GM21576 (cell line): ENCODE results near the gene CRLF1.
"Not testable (repeated sequence)": the region's sequence is repeated elsewhere in the genome, so short reads cannot be mapped to it uniquely, and the experiment has no call there.

Experiments used
- ATAC-seq: cut with Tn5 transposase; IDR thresholded peaks from one replicate; pipeline ENCODE4 v1.9.1; 2021; ENCODE audit warnings: mild to moderate bottlenecking, moderate library complexity; ENCODE audit not compliant: unreplicated experiment

Gene CRLF1

DNA sequence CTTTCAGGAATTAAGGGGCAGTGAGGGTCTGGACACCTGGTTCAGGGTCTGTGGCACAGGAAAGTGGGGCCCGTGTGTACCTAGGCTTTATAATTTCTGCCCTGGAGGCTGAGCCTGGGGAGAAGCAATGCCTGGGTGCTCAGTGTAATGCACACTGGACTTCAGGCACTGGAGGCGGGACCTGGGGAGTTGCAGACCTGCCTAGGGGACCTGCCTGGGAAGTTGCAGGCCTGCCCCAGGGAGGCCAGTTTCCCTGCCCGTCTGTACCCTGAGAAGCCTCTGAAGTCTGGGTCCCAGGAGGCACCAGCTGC lies 3.6 kb upstream of the CRLF1 start:
- ATAC-seq, result no peak

DNA sequence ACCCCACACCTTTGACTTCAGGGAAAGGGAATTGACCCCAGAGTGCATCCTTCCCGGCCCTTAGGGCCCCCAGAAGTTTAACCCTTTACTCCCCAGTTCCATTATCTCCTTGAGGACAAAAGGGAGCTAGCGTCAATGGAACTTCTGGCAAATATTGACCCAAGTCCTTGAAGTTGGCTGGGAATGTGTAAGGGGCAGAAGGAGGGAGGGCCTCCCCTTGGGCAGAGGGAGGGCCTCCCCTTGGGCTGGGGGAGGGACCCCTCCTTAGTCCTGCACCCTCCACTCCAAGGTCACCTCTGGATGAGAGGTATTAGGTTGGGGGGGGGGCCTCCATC lies 3.1 kb upstream of the CRLF1 start:
- ATAC-seq, result no peak

DNA sequence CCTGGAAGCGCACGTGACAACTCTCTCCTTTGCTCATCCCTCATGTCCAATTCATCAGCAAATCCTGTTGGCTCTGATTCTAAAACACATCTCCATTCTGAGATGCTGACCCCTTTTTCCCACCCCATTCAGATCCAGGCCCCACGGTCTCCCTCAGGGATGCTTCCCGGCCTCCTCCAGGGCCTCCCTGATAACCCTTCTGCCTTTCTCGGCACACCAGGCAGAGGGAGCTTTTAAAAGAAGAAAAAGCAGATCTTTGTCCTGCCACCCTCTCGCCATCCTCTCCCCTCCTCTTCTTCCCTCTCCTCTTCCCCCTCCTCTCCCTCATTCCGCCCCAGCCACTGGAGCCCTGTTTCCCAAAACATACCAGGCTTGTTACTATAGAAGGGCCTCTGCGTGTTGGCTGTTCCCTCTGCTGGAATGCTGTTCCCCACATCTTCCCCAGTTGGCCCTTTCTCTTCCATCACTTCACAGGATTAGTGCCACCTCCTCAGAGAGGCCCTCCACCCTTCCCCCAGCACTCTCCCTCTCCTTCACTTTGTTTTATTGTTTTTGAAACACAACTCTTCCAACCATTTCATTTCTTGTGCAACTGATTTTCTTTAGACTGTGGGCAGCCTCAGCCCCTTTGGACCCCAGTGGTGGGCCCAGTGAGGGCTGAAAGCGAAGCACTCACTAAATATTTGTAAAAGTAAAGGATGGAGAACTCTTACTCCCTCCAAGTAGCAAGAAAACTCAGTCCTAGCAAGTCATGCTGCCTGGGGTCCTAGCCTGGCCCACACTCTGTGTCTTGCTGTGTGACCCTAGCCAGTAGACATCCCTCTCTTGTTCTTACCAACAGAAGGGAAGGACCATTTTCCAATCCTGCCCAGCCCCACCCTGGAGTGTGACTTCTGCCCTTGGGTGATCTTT lies 2.5 kb upstream of the CRLF1 start:
- no peak for ATAC-seq

- ATAC-seq, result no peak
Measured at GRCh38 chr19:18608102-18608804, 1.7 kb upstream of the CRLF1 start.

GRCh38 chr19:18607226-18608101 lies 865 bp upstream of the CRLF1 start:
- no peak for ATAC-seq

- no peak for ATAC-seq
Measured at GRCh38 chr19:18605546-18606280, 886 bp downstream of the CRLF1 start.

- ATAC-seq, result no peak
Measured at GRCh38 chr19:18605196-18605545, 1.4 kb downstream of the CRLF1 start.

DNA sequence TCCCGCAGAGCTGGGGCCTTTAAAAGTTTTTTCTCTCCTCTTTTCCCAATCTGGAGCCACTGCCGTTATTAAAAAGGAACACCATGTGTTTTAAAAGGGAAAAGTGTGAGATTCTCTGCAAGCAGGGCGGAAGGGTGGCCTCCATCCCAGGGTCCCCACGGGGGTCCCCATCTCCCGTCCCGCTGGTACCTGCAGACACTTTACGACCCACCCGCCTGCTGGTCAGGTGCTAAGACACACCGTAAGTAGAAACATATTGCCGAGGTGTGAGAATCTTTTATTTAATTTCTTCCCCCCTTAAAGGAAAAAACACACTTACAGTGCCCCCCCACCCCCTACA lies 1.8 kb downstream of the CRLF1 start:
- no peak for ATAC-seq

DNA sequence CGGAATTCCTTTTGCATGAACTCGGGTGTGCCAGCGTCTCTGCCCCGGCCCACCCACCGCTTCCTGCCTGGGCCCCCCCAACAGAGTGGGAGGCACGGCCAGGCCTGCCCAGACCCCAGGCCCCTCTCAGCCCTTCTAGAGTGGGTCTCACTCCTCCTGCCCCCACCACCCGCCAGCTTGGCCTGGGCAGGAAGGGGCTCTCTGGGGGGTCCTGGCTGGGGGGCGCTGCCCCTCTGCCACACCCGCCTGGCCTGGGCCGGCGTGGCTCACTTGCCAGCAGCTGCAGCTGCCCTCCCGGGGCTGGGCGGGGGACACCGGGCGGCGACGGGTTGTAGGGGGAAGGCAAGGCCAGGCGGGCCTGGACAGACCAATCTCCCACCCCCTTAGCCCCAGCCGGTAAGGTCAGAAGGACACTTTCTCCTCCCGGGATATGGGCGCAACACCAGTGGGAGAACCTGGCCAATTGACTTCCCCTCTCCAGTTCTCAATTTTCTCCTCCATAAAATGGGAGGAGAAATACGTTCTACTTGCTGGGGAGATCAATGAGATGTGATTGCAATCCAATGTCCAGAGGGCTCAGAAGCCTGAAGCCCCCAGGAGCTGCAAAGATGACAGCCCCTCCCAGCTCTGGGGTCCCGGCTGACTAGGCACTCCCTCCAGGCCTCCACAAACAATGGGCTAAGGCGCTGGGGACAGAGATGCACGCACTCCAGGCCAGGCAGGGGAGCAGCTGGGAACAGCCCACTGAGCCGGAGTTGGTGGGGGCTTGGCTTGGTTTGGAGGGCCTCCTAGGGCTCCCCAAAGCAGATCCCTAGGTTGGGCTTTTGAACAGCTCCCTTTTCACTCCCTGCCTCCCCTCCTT lies 2.4 kb downstream of the CRLF1 start:
- no peak for ATAC-seq

DNA sequence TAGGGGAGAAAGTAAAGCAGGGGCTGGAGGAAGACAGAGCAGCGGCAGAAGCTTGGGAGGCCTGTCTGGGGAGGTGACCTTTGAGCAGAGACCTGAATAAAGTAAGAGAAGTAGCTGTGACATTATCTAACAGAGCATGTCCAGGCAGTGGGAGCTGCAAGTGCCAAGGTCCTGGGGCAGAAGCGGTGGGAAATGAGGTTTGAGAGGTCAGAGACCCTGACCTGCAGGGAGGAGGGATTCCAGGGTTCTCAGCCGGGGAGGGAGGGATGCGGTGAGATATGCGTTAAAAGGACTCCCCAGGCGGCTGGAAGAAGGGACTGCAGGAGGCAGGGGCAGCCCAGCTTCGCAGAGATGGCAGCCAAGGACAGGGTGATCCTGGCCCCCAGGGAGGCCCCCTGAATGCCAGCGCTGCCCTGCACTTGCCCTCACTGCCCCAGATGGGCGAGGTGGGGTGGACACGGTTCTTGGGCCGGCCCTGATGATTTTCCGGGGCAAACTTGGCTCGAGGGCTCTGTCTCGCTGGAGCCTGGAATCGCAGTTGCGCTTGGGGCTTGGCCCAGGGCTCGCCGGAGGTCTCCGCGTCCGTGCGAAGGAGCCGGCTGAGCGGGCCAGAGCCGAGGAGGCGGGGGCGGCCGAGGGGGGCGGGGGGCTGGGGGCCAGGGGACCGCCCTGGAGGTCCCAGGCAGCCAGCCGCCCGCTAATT lies 3.2 kb downstream of the CRLF1 start:
- no peak for ATAC-seq

GRCh38 chr19:18601875-18602274 lies 4.7 kb downstream of the CRLF1 start:
- no peak for ATAC-seq

- not testable (repeated sequence) for ATAC-seq
Measured at GRCh38 chr19:18600692-18601397, 5.8 kb downstream of the CRLF1 start.

- no peak for ATAC-seq
Measured at GRCh38 chr19:18599485-18599884, 7.1 kb downstream of the CRLF1 start.

- ATAC-seq, result no peak
Measured at GRCh38 chr19:18597809-18598660, 8.6 kb downstream of the CRLF1 start.

GRCh38 chr19:18596752-18597157 lies 9.8 kb downstream of the CRLF1 start:
- ATAC-seq, result no peak

GRCh38 chr19:18595475-18595874 lies 11.1 kb downstream of the CRLF1 start:
- ATAC-seq, result no peak

DNA sequence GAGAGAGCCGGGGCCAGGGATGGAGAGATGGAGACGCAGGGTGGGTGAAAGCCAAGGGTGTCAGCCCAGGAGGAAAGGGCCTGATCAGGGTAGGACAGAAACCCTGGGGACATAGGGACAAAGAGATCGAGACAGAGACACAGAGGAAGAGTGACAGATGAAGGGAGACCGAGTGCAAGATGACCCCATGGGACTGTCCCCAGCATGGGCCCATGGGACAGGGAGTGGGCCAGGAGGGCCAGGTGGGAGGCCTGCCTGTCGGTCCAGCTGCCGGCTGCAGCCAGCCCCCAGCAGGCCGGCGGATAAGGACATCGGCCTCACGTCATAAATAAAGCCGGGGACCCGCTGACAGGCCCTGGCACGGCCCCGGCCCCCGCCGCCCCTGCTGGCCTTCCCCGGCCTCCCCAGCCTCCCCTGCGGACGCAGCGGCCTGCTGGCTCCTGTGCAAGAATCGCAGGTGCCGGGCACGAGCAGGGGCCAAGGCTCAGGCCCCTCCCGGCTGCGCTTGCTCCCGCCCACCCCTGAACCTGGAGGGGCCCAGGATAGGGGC lies 11.7 kb downstream of the CRLF1 start:
- ATAC-seq, result no peak
